NT2/D1 (cell line): Measurements from ENCODE around the gene HAO1.

ENCODE experiments used
- YY1 ChIP-seq: IDR thresholded peaks from 2 replicates; pipeline ENCODE4 v1.6.1; 2011; ENCODE audit not compliant: insufficient read length, insufficient read depth
- ZNF274 ChIP-seq: IDR thresholded peaks from 2 replicates; pipeline ENCODE4 v1.6.1; 2011; ENCODE audit warnings: mild to moderate bottlenecking, low read depth, low read length

DNA sequence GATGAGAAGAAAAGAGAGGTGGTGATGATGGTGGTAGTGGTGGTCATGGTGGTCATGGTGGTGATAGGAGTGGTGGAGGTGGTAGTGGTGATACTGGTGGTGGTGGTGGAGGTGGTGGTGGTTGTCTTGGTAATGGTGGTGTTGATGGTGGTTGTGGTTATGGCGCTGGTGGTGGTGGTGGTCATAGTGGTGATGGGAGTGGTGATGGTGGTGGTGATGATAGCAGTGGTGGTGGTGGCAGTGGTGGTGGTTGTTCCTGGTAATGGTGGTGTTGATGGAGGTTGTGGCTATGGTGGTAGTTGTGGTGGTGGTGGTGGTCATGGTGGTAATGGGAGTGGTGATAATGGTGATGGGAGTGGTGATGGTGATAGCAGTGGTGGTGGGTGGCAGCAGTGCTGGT, 36.8 kb downstream of the HAO1 start:
- TF ChIP-seq ZNF274 (no peak), YY1 (no peak)
